ENCODE measurements around the gene HDAC4. TPM values are rescaled to one million over a fixed set of nuclear protein-coding genes. Genes with fewer than 3 reads are reported as not detected.

HDAC4 gene
- total RNA-seq, 1 experiment from 2014 or later: 61.5 TPM

- Histone ChIP-seq H3F3A (ENCODE audit: insufficient read depth, low read depth) (peaks cover 12% of the 10 kb centered on the region; the same call in 1 of the 2 replicates), H3K36me3 (ENCODE audit: low read depth) (no peaks in the 10 kb centered on the region), H3K79me2 (ENCODE audit: low read depth) (peaks cover 23% of the 10 kb centered on the region), H3K4me2 (no peak overlapping the region), H3K27ac (no peak overlapping the region), H3K27me3 (ENCODE audit: insufficient read depth, low read depth) (no peaks in the 10 kb centered on the region), H3K9me2 (ENCODE audit: insufficient read depth) (no peaks in the 10 kb centered on the region), H3K4me3 (no peak overlapping the region), H3K9me3 (ENCODE audit: insufficient read depth, low read depth) (no peaks in the 10 kb centered on the region; the same call in 1 of the 2 replicates), H3K4me1 (replicated peaks; ENCODE audit: insufficient read depth) (peaks cover 21% of the 10 kb centered on the region), H2AFZ (no peak overlapping the region), H4K20me1 (ENCODE audit: insufficient read depth) (no peaks in the 10 kb centered on the region)
- intact Hi-C loops (cut with micrococcal nuclease; ENCODE audit: unreplicated experiment): no loop called here
- CTCF ChIA-PET: no interaction called here
- no peak for DNase-seq
- POLR2A ChIA-PET (ENCODE audit: unreplicated experiment): no interaction called here
- BruUV-seq (replicated peaks): no TSS peak
- no peak for TF ChIP-seq CTCF (conservative IDR thresholded peaks at IDR 0.05)
- TF ChIP-seq EZH2 (IDR thresholded peaks at IDR 0.05; ENCODE audit: low read depth): no peak
Observed at GRCh38 chr2:239253701-239254436, 147.0 kb downstream of the HDAC4 start.

DNA sequence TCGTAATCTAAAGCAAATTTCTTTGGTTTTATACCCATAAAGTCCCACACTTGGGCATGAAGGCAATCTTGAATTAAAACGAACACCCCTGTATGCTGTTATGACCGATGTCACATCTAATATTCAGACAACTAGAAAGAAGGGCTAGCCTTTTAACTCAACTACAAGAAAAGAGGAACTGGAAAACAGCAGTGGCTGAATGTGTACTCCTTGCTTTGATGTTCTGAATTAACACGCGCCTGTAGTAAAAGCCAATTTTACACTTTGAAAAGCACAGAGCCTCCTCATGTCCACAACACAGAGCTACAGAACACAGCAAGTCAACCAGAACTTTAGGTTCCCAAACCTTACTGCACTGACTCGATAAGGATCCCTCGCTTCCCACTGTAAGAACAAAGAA lies 147.6 kb downstream of the HDAC4 start:
- intact Hi-C loops (cut with micrococcal nuclease; ENCODE audit: unreplicated experiment): no loop called here
- no peaks in the 10 kb centered on the region; the same call in 1 of the 2 replicates for H3K9me3 ChIP-seq (ENCODE audit: insufficient read depth, low read depth)
- H3K4me1 ChIP-seq (replicated peaks; ENCODE audit: insufficient read depth): peaks cover 28% of the 10 kb centered on the region
- no peaks in the 10 kb centered on the region for H3K27me3 ChIP-seq (ENCODE audit: insufficient read depth, low read depth)
- H3K36me3 ChIP-seq (ENCODE audit: low read depth): no peaks in the 10 kb centered on the region
- H2AFZ ChIP-seq: no peak overlapping the region
- no peaks in the 10 kb centered on the region for H4K20me1 ChIP-seq (ENCODE audit: insufficient read depth)
- H3K4me3 ChIP-seq: no peak overlapping the region
- peaks cover 18% of the 10 kb centered on the region for H3F3A ChIP-seq (ENCODE audit: insufficient read depth, low read depth)
- H3K27ac ChIP-seq: no peak overlapping the region
- TF ChIP-seq EZH2 (IDR thresholded peaks at IDR 0.05; ENCODE audit: low read depth) (no peak), CTCF (conservative IDR thresholded peaks at IDR 0.05) (no peak)
- H3K4me2 ChIP-seq: no peak overlapping the region
- CTCF ChIA-PET: no interaction called here
- POLR2A ChIA-PET (ENCODE audit: unreplicated experiment): no interaction called here
- H3K79me2 ChIP-seq (ENCODE audit: low read depth): peaks cover 23% of the 10 kb centered on the region
- no peaks in the 10 kb centered on the region for H3K9me2 ChIP-seq (ENCODE audit: insufficient read depth)
- DNase-seq: no peak
- no TSS peak for BruUV-seq (replicated peaks)

GRCh38 chr2:239252801-239253200 lies 148.0 kb downstream of the HDAC4 start:
- Histone ChIP-seq H3K4me3 (no peak overlapping the region), H2AFZ (no peak overlapping the region), H3K79me2 (ENCODE audit: low read depth) (peaks cover 23% of the 10 kb centered on the region), H3K4me1 (replicated peaks; ENCODE audit: insufficient read depth) (peaks cover 29% of the 10 kb centered on the region), H3K36me3 (ENCODE audit: low read depth) (no peaks in the 10 kb centered on the region), H4K20me1 (ENCODE audit: insufficient read depth) (no peaks in the 10 kb centered on the region), H3K4me2 (no peak overlapping the region), H3F3A (ENCODE audit: insufficient read depth, low read depth) (peaks cover 23% of the 10 kb centered on the region), H3K9me3 (ENCODE audit: insufficient read depth, low read depth) (no peaks in the 10 kb centered on the region; the same call in 1 of the 2 replicates), H3K27ac (no peak overlapping the region), H3K9me2 (ENCODE audit: insufficient read depth) (no peaks in the 10 kb centered on the region), H3K27me3 (ENCODE audit: insufficient read depth, low read depth) (no peaks in the 10 kb centered on the region)
- no peak for DNase-seq
- TF ChIP-seq EZH2 (IDR thresholded peaks at IDR 0.05; ENCODE audit: low read depth) (no peak), CTCF (conservative IDR thresholded peaks at IDR 0.05) (no peak)
- CTCF ChIA-PET: no interaction called here
- intact Hi-C loops (cut with micrococcal nuclease; ENCODE audit: unreplicated experiment): no loop called here
- POLR2A ChIA-PET (ENCODE audit: unreplicated experiment): no interaction called here
- no TSS peak for BruUV-seq (replicated peaks)
